PC-9 (cell line): ENCODE results near the gene MEMO1.

Source experiments
- EZH2 ChIP-seq: fragments of 200-600 bp; sonication (generic); IDR thresholded peaks from 2 replicates; pipeline ENCODE4 v1.8.0; 2017; ENCODE audit warnings: antibody characterized with exemption, low read depth
- TF ChIP-seq, protein P1 (sequence below): fragments of 200-600 bp; sonication (generic); conservative IDR thresholded peaks from 2 replicates; pipeline ENCODE4 v1.6.1; 2017; ENCODE audit warnings: mixed run types, antibody characterized with exemption, mild to moderate bottlenecking, moderate library complexity

DNA sequence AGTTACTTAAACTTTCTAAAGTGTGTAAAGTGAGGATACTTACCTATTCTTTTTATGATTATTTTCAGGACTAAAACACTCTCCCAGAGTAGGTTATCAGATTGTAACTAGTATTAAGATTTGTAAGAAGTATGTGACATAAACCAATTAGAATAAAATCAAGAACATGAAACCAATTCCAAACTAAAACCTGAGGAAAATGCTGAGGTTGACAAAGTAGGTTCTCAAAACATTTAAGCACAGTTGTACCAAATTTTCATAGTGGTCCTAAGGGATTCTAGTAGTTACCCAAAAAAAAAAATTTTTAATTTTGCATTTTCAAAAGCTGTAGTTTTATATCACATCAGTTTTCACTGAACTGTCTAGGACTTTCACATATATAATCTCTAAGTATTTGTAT is 157.3 kb downstream of the MEMO1 start:
- TF ChIP-seq, protein P1, sequence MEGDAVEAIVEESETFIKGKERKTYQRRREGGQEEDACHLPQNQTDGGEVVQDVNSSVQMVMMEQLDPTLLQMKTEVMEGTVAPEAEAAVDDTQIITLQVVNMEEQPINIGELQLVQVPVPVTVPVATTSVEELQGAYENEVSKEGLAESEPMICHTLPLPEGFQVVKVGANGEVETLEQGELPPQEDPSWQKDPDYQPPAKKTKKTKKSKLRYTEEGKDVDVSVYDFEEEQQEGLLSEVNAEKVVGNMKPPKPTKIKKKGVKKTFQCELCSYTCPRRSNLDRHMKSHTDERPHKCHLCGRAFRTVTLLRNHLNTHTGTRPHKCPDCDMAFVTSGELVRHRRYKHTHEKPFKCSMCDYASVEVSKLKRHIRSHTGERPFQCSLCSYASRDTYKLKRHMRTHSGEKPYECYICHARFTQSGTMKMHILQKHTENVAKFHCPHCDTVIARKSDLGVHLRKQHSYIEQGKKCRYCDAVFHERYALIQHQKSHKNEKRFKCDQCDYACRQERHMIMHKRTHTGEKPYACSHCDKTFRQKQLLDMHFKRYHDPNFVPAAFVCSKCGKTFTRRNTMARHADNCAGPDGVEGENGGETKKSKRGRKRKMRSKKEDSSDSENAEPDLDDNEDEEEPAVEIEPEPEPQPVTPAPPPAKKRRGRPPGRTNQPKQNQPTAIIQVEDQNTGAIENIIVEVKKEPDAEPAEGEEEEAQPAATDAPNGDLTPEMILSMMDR = no peak
- TF ChIP-seq EZH2 = no peak
